HG03280 (cell line): Measurements from ENCODE around the gene TTC21B.
"Not testable (repeated sequence)": the region's sequence is repeated elsewhere in the genome, so short reads cannot be mapped to it uniquely, and the experiment has no call there.

Source experiments
- ATAC-seq: cut with Tn5 transposase; IDR thresholded peaks from one replicate; pipeline ENCODE4 v1.9.1; 2021; ENCODE audit warnings: mild to moderate bottlenecking, moderate library complexity; ENCODE audit not compliant: unreplicated experiment

Gene TTC21B

DNA sequence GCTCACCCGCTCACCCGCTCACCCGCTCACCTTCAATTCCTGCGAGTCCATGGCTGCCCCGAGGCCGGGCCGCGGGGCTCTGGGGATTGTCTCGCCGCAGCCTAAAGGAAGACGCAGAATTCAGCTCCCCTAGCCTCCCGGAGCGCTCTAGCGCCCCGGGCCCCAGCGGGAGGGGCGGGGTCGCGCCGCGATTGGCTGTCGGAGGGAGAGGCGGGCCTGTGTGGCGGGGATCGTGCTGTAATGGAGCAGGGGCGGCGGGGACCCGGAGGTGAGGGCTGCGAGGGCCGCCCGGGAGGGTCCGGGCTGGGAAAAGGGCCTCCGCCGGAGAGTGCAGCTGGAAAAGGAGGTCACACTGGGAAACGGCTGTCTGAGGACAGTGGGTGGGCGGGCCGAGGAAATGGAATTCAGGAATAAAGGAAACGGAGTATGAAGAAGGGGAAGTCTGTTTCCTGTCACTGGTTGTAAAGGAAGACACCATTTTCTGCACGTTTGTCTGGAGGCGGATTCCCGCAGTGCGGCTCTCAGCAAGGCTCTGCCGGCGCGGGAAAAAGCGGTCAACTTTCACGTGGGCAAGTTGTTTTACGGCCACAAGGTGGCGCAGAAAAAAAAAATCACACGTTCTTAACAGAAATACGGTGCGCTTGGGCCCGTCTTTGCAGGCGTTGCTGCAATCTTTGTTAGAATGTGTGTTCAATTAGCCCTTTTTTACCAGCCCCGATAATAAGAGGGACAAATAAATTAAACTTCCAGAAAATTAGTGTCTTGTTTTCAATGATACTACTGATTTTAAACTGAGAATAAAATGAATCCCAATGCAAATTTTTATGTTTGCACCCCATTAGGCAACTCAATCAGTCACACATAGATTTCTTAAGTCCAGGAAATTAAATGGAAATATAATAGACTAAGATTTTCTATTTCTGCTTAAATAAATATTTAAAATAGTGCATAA, at the start of gene TTC21B:
Gene TTC21B (minus strand): TSS at position 122 of the 952 bp plus-strand sequence. CDS start 71 bp downstream, at position 51.
- peak; percentile 96 for ATAC-seq

- ATAC-seq = no peak
Observed at GRCh38 chr2:166000401-166000800, 46.8 kb upstream of the TTC21B start.

GRCh38 chr2:165990846-165991245, 37.3 kb upstream of the TTC21B start:
- ATAC-seq = no peak

DNA sequence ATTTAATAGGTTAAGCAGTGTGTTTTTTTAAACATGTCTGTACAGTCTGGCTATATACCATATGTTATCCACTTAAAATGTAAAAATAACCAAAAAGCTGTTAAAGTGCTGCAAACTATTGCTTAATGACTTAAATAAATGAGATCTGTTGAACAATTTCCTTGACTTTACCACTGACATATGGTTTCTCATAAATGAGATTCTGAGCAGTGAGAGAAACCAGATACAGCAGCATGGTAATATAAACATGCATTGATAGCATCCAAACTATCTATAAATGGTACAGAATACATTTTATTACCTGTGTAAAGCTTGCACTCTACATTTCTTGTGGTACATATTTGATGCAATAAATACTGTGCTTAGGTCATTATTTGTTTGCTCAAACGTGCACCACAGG, 36.3 kb upstream of the TTC21B start:
- no peak for ATAC-seq

GRCh38 chr2:165985120-165985519, 31.5 kb upstream of the TTC21B start:
- ATAC-seq = no peak

GRCh38 chr2:165972161-165972560, 18.6 kb upstream of the TTC21B start:
- not testable (repeated sequence) for ATAC-seq

DNA sequence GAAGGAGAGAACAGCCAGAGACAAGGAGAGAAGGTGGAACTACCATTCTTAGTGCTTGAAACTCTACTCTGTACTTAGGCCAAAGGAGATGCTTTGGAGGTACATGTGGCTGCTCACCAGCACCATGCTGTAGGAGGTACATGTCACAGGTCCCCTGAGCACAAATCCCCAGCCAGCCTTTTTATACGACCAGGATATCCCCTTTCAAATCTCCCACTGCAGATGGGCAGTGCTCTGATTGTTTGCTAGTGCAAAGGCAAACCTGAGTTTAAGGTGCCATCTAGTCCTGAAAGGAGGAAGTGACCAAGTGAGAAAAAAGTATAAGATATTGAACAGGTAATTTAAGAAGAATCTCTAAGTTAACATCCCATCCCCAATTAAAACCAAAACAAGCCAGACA, 17.1 kb upstream of the TTC21B start:
- ATAC-seq = no peak

DNA sequence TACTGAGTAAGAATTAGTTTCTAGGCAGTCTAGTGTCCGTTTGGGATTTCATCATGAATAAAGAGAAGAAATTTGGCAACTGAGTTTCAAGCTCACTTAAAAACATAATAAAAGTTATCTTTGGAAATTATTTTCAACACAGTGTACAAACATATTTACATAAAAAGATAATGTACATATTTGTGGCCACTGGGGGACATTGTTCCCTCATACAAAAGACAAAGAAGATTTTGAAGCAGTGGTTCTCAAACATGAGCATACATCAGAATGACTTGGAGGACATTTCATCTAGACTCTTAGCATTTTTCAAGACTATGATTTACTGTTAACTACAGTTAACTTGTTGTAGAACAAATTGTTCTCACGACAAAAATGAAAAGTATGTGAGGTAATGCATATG, 15.7 kb upstream of the TTC21B start:
- ATAC-seq = no peak

DNA sequence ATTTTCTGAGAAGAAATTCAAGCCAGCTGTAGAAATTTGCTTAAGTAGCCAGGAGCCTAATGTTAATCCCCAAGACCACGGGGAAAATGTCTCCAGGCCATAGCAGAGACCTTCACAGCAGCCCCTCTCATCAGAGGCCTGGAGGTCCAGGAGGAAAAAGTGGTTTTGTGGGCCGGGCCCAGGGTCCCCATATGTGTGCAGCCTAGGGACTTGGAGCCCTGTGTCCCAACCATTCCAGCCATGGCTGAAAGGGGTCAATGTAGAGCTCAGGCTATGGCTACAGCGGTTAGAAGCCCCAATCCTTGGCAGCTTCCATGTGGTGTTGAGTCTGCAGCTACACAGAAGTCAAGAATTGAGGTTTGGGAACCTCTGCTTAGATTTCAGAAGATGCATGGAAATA, 14.2 kb upstream of the TTC21B start:
- no peak for ATAC-seq

DNA sequence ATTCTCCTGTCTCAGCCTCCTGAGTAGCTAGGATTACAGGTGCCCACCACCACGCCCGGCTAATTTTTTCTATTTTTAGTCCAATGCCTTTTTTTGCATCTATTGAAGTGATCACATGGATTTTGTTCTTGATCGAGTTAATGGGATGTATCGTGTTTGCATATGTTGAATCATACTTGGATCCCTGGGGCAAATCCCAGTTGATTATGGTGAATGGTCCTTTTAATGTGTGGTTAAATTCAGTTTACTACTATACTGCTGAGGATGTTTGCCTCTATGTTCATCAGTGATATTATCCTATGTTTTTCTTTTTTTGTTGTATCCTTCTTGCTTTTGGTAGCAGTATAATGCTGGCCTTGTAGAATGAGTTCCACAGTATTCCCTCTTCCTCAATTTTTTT, 8.2 kb upstream of the TTC21B start:
- no peak for ATAC-seq

DNA sequence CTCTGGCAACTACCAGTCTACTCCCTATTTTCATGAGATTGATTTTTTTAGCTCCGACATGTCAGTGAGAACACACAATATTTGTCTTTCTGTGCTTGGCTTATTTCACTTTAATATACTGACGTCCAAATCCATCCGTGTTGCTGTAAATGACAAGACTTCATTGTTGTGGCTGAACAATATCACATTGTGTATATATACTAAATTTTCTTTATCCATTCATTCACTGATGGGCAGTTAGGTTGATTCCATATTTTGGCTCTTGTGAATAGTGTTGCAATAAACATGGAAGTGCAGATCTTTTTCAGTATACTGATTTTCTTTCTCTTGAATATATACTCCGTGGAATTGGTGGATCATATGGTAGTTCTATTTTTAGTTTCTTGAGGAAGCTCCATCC, 5.8 kb upstream of the TTC21B start:
- ATAC-seq = no peak

DNA sequence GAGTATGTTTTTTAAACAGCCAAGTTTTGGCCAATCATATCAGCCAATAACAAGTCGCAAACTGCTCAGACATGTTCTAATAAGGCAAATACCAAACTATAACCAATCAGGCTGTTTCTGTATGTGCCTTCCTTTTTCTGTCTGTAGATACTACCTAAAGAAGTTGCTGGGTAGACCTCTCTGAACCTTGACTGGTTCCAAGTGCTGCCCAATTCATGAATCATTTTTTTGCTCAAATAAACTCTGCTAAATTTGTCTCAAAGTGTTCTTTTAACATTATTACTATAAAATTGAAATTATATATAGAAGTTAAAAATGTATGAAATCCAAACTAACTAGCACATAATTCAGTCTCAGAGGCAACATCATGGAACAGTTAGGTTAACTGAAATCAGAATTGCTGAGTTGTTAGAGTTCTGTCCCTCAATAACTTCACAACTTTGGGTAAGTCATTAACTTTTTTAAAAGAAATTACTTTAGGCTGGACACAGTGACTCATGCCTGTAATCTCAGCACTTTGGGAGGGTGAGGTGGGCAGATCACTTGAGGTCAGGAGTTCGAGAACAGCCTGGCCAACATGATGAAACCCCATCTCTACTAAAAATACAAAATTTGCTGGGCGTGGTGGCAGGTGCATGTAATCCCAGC, 4.9 kb upstream of the TTC21B start:
- no peak for ATAC-seq

GRCh38 chr2:165957030-165957675, 3.6 kb upstream of the TTC21B start:
- no peak for ATAC-seq

DNA sequence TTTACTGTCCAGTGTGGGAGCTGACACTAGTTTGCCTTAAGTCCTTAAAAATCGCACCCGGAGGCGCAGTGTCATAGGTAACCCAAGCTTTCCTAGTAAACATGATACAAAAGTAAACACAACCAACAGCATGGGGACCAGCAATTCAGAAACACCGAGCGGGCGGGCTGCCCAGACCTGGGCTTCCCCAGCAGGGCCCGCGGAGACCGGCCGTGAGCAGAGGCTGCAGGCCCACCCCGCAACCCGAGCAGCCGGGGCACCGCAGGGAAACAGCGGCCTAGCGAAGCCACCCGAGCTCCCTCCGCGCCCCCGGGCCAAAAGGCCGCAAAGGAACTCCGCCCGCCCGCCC, 296 bp downstream of the TTC21B start:
- peak; percentile 36 for ATAC-seq

DNA sequence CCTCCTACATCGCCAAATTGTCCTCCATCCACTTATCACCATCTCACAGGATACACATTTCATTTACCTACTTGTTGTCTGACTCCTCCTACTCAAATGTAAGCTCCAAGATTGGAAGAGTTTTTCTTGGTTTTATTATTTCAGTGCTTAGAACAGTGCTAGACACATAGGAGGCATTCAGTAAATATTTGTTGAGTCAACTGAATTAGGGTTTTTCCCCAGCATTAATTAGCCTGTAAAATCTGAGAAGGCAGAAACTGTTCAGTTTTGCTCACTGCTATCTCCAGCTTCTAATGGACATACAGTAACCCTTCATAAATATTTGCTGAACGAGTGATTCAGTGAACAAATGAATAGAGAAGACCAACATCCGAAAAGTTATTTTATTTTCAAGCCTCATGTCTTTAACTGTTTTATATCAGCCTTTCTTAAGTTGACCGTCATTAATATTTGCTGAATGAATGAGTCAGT, 800 bp downstream of the TTC21B start:
- no peak for ATAC-seq

GRCh38 chr2:165952085-165952484, 1.5 kb downstream of the TTC21B start:
- ATAC-seq = no peak

- no peak for ATAC-seq
Observed at GRCh38 chr2:165950438-165950837, 3.1 kb downstream of the TTC21B start.

GRCh38 chr2:165941827-165942226, 11.7 kb downstream of the TTC21B start:
- no peak for ATAC-seq

DNA sequence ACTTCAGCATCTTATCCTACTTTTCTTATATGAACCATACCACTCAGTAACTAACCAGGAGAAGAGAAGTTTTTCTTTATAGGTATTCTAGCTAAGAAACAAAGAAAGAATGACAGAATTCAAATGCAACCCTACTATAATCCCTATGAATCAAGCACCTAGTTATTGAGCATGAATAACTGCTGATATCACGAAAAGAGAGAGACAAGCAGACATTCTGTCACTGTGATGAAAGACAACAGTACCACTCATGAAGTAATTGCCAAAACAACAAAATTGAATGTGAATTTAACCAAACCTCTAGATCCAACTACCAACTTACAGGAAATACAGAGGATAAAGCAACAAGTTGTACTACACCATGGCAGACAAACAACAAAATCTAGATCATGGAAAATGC, 15.3 kb downstream of the TTC21B start:
- ATAC-seq = no peak

DNA sequence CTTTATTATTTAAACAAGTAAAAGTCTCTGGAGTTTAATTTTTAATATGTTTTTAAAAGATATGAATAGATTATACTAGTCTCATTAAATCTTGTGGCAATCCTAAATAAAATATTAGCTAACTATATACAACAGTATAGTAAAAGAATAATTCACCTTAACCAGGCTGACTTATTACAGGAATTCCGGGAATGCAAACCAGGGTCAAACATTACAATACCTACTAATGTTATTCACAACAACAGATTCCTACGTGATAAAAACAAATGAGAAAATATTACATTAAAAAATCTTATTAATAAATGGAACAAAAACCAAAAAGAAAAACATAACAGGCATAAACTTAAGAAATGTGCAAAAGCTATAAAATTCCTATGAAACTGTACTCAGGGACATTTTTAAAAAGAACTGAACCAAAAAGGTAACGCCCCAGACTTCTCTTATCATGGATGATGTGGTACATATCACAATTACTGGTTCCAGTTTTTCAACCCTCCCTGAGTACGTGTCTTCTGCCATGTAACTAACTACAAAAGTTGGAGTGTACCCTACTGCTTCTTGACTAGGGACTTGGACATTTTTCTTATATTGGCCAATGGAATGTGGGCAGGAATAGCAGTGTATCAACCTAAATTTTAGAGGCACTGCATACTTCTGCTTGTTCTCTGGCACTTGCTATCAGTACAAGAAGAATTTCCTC, 20.2 kb downstream of the TTC21B start:
- ATAC-seq = no peak

GRCh38 chr2:165927774-165928173, 25.8 kb downstream of the TTC21B start:
- no peak for ATAC-seq
